Measurements from ENCODE around the gene SIN3A.
A peak's percentile ranks its signal among the peaks of the same experiment; 100 is the strongest.

DNA sequence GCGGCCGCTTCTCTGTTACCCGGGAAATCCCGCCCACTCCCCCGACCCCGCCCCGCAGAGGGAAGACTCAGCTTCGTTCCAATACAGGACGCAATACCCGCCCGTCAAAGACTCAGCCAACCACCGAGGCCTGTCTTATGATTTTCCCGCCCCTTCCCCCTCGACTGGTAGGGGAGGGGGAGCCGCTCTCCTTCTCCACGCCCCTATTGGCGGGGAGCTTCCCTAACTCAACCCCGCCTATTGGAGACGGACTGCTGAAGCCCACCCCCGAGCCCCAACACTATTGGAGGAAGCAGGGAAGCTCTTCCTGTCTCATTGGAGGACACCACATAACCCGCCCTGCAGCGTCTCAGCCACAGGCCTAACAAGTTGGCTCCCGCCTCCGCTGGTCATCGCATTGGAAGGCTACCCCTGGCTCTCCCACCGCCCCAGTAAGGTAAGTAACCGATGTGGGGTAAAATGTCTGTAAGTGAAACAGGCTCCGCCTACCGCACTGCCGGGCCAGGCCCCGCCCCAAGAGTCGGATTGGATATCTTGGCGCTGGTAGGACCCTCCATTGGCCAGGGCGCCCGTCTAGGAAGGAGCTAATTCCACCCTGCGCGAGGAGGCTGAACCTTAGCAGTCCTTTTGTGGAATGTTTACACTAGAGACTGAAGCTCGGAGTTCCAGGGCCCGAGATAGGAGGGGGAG lies at the start of gene SIN3A:
- TF ChIP-seq POLR2A (IDR thresholded peaks at IDR 0.05; ENCODE audit: low read depth, low read length) (peak; percentile 26), TAF1 (IDR thresholded peaks at IDR 0.05; ENCODE audit: borderline replicate concordance, low read depth, low read length) (no peak), POLR2AphosphoS5 (IDR thresholded peaks at IDR 0.05; ENCODE audit: low read depth, low read length) (no peak)
